Left ventricle myocardium inferior (tissue), 1 donor: Measurements from ENCODE around the gene SLC15A1. TPM values are rescaled to one million over a fixed set of nuclear protein-coding genes. Genes with fewer than 3 reads are reported as not detected.

Experiments
- DNase-seq: peaks from one replicate; pipeline ENCODE4 v3.0.0-alpha.2; 2020
- H3K27ac ChIP-seq: fragments of 200-600 bp; replicated peaks from 2 replicates; pipeline ENCODE4 v1.8.0; 2021
- H3K27me3 ChIP-seq: fragments of 200-600 bp; 2 replicates; pipeline ENCODE4 v1.8.0; 2021; ENCODE audit warnings: low read depth
- H3K36me3 ChIP-seq: fragments of 200-600 bp; 2 replicates; pipeline ENCODE4 v1.8.0; 2021
- H3K4me1 ChIP-seq: fragments of 200-600 bp; 2 replicates; pipeline ENCODE4 v1.8.0; 2021
- H3K4me3 ChIP-seq: fragments of 200-600 bp; 2 replicates; pipeline ENCODE4 v1.8.0; 2021; ENCODE audit warnings: mild to moderate bottlenecking, moderate library complexity
- H3K9me3 ChIP-seq: fragments of 200-600 bp; replicated peaks from 2 replicates; pipeline ENCODE4 v1.8.0; 2021
- CTCF ChIP-seq: fragments of 200-600 bp; IDR thresholded peaks from 2 replicates; pipeline ENCODE4 v1.8.0; 2021; ENCODE audit warnings: antibody characterized with exemption, mild to moderate bottlenecking, borderline replicate concordance
- intact Hi-C: fragments of 100-400 bp; cut with micrococcal nuclease; formaldehyde crosslinking; loops from one replicate; pipeline ENCODE4 v1.11.0; 2022
- total RNA-seq: library from RNA; stranded (reverse); fragmentation: NEBNext Ultra II Directional; extraction: Animal tissue kit (Norgen Biotek cat#: 25700); gene quantifications from one replicate; pipeline ENCODE4 v1.2.1, GENCODE V29; 2021
- donor health status: DM: no; HTN: yes; CAD: no; lungs with severe emphysema.

Gene SLC15A1
- total RNA-seq, 1 donor from 2014 or later: not detected

GRCh38 chr13:98656223-98656622, 96.2 kb downstream of the SLC15A1 start:
- TF ChIP-seq CTCF: no peak
- DNase-seq: no peak
- Histone ChIP-seq H3K27ac (no peak overlapping the region), H3K36me3 (no peaks in the 10 kb centered on the region), H3K4me3 (no peak overlapping the region), H3K4me1 (peaks cover 7% of the 10 kb centered on the region), H3K27me3 (peaks cover 6% of the 10 kb centered on the region), H3K9me3 (no peaks in the 10 kb centered on the region)
- intact Hi-C loops: no loop called here

GRCh38 chr13:98653463-98653985, 98.9 kb downstream of the SLC15A1 start:
- H3K27ac ChIP-seq: no peak overlapping the region
- no peaks in the 10 kb centered on the region for H3K36me3 ChIP-seq
- H3K4me3 ChIP-seq: no peak overlapping the region
- H3K9me3 ChIP-seq: no peaks in the 10 kb centered on the region
- peak; percentile 91 for TF ChIP-seq CTCF
- DNase-seq: peak; percentile 71
- H3K27me3 ChIP-seq: no peaks in the 10 kb centered on the region
- H3K4me1 ChIP-seq: peaks cover 7% of the 10 kb centered on the region
- intact Hi-C loops: loop anchor here (5.0 kb wide), 1 partner anchor 206 kb away; no protein-coding TSS in a partner anchor

- peaks cover 7% of the 10 kb centered on the region for H3K4me1 ChIP-seq
- H3K36me3 ChIP-seq: no peaks in the 10 kb centered on the region
- no peak for TF ChIP-seq CTCF
- no peak overlapping the region for H3K27ac ChIP-seq
- no peak overlapping the region for H3K4me3 ChIP-seq
- no peaks in the 10 kb centered on the region for H3K27me3 ChIP-seq
- intact Hi-C loops: loop anchor here (5.0 kb wide), 1 partner anchor 206 kb away; no protein-coding TSS in a partner anchor
- H3K9me3 ChIP-seq: no peaks in the 10 kb centered on the region
- no peak for DNase-seq
Observed at GRCh38 chr13:98652721-98653462, 99.6 kb downstream of the SLC15A1 start.

GRCh38 chr13:98652276-98652675, 100.2 kb downstream of the SLC15A1 start:
- Histone ChIP-seq H3K4me3 (no peak overlapping the region), H3K9me3 (no peaks in the 10 kb centered on the region), H3K4me1 (peaks cover 7% of the 10 kb centered on the region), H3K36me3 (no peaks in the 10 kb centered on the region), H3K27ac (no peak overlapping the region), H3K27me3 (no peaks in the 10 kb centered on the region)
- intact Hi-C loops: loop anchor here (5.0 kb wide), 1 partner anchor 205 kb away; no protein-coding TSS in a partner anchor
- no peak for TF ChIP-seq CTCF
- no peak for DNase-seq

GRCh38 chr13:98651744-98652143, 100.7 kb downstream of the SLC15A1 start:
- no peak overlapping the region for H3K27ac ChIP-seq
- TF ChIP-seq CTCF: no peak

More at GRCh38 chr13:98651744-98652143, 100.7 kb downstream of the SLC15A1 start:
- intact Hi-C loops: loop anchor here (5.0 kb wide), 1 partner anchor 204 kb away; no protein-coding TSS in a partner anchor
- Histone ChIP-seq H3K4me1 (peaks cover 7% of the 10 kb centered on the region), H3K36me3 (no peaks in the 10 kb centered on the region), H3K9me3 (no peaks in the 10 kb centered on the region), H3K4me3 (no peak overlapping the region), H3K27me3 (no peaks in the 10 kb centered on the region)
- no peak for DNase-seq
